ENCODE results near the gene MYH10. TPM values are rescaled to one million over a fixed set of nuclear protein-coding genes. Genes with fewer than 3 reads are reported as not detected.

Gene MYH10
- polyA plus RNA-seq, 1 donor from 2014 or later: 61.1 TPM

DNA sequence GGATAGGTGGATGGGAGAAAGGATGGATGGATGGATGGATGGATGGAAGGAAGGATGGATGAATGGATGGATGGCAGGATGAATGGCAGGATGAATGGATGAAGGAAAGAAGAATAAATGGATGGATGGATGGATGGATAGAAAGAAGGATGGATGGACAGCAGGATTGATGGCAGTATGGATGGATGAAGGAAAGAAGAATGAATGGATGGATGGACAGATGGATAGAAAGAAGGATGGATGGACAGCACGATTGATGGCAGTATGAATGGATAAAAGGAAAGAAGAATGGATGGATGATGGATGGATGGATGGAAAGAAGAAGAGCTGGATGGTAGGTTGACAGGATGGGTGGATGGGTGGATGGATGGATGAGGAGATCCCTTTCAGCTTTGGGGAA lies 9.2 kb upstream of the MYH10 start (continued):
- TF ChIP-seq, protein P1, sequence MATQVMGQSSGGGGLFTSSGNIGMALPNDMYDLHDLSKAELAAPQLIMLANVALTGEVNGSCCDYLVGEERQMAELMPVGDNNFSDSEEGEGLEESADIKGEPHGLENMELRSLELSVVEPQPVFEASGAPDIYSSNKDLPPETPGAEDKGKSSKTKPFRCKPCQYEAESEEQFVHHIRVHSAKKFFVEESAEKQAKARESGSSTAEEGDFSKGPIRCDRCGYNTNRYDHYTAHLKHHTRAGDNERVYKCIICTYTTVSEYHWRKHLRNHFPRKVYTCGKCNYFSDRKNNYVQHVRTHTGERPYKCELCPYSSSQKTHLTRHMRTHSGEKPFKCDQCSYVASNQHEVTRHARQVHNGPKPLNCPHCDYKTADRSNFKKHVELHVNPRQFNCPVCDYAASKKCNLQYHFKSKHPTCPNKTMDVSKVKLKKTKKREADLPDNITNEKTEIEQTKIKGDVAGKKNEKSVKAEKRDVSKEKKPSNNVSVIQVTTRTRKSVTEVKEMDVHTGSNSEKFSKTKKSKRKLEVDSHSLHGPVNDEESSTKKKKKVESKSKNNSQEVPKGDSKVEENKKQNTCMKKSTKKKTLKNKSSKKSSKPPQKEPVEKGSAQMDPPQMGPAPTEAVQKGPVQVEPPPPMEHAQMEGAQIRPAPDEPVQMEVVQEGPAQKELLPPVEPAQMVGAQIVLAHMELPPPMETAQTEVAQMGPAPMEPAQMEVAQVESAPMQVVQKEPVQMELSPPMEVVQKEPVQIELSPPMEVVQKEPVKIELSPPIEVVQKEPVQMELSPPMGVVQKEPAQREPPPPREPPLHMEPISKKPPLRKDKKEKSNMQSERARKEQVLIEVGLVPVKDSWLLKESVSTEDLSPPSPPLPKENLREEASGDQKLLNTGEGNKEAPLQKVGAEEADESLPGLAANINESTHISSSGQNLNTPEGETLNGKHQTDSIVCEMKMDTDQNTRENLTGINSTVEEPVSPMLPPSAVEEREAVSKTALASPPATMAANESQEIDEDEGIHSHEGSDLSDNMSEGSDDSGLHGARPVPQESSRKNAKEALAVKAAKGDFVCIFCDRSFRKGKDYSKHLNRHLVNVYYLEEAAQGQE (IDR thresholded peaks at IDR 0.05; ENCODE audit: borderline replicate concordance): no peak
- no peak for TF ChIP-seq POLR2AphosphoS5 (IDR thresholded peaks at IDR 0.05)
- TF ChIP-seq RAD21 (conservative IDR thresholded peaks at IDR 0.05): no peak
- TF ChIP-seq MXI1 (conservative IDR thresholded peaks at IDR 0.05; ENCODE audit: poor library complexity, severe bottlenecking): no peak

DNA sequence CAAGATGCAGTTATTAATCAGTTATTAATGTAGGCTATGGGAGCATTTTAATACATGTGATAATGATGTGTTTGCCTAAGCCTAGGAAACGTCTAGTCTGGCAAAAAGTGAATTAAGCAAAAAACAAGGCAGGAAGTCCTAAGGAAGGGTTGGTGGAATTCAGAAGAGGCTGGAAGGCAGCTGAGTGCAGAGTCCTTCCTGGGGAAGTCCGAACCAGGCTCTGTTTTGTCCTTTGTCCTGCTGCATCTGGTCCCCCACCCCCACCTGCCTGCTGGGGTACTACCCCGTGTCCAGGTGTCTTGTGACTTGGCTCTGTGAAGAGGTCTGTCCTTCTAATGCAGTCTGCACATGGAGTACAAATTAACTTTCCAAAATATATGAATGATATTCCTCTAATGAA lies 1.5 kb upstream of the MYH10 start:
- Histone ChIP-seq H3K36me3 (ENCODE audit: insufficient read depth, low read length) (no peaks in the 10 kb centered on the region), H3K9ac (ENCODE audit: low read length) (no peak overlapping the region), H3K27ac (ENCODE audit: low read length) (no peak overlapping the region), H3K9me3 (ENCODE audit: low read length) (no peaks in the 10 kb centered on the region), H3K4me2 (ENCODE audit: low read length) (no peak overlapping the region), H2AFZ (ENCODE audit: low read depth, low read length) (no peak overlapping the region), H3K4me3 (ENCODE audit: low read length) (no peak overlapping the region), H3K27me3 (ENCODE audit: insufficient read depth, low read depth, low read length) (no peaks in the 10 kb centered on the region), H3K79me2 (replicated peaks; ENCODE audit: insufficient read depth, low read length) (peaks cover 25% of the 10 kb centered on the region), H3F3A (ENCODE audit: insufficient read depth, low read length, poor library complexity, severe bottlenecking) (no peaks in the 10 kb centered on the region), H4K20me1 (ENCODE audit: insufficient read depth) (no peaks in the 10 kb centered on the region), H3K9me2 (ENCODE audit: insufficient read depth, low read length) (no peaks in the 10 kb centered on the region)
- TF ChIP-seq, protein P2, sequence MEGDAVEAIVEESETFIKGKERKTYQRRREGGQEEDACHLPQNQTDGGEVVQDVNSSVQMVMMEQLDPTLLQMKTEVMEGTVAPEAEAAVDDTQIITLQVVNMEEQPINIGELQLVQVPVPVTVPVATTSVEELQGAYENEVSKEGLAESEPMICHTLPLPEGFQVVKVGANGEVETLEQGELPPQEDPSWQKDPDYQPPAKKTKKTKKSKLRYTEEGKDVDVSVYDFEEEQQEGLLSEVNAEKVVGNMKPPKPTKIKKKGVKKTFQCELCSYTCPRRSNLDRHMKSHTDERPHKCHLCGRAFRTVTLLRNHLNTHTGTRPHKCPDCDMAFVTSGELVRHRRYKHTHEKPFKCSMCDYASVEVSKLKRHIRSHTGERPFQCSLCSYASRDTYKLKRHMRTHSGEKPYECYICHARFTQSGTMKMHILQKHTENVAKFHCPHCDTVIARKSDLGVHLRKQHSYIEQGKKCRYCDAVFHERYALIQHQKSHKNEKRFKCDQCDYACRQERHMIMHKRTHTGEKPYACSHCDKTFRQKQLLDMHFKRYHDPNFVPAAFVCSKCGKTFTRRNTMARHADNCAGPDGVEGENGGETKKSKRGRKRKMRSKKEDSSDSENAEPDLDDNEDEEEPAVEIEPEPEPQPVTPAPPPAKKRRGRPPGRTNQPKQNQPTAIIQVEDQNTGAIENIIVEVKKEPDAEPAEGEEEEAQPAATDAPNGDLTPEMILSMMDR (IDR thresholded peaks at IDR 0.05; ENCODE audit: poor library complexity, severe bottlenecking): no peak
- TF ChIP-seq POLR2AphosphoS5 (IDR thresholded peaks at IDR 0.05) (no peak), EP300 (conservative IDR thresholded peaks at IDR 0.05; ENCODE audit: poor library complexity, severe bottlenecking) (no peak), EZH2 (IDR thresholded peaks at IDR 0.05; ENCODE audit: borderline replicate concordance, insufficient read depth, low read length, poor library complexity, severe bottlenecking) (no peak), MXI1 (conservative IDR thresholded peaks at IDR 0.05; ENCODE audit: poor library complexity, severe bottlenecking) (no peak), RAD21 (conservative IDR thresholded peaks at IDR 0.05) (no peak), TAF1 (IDR thresholded peaks at IDR 0.05; ENCODE audit: low read depth) (no peak), SMC3 (conservative IDR thresholded peaks at IDR 0.05; ENCODE audit: poor library complexity) (no peak)
- TF ChIP-seq, protein P1 (IDR thresholded peaks at IDR 0.05; ENCODE audit: borderline replicate concordance): no peak

Data from neural cell (in vitro differentiated cells).